ENCODE measurements around the gene MCAM.

DNA sequence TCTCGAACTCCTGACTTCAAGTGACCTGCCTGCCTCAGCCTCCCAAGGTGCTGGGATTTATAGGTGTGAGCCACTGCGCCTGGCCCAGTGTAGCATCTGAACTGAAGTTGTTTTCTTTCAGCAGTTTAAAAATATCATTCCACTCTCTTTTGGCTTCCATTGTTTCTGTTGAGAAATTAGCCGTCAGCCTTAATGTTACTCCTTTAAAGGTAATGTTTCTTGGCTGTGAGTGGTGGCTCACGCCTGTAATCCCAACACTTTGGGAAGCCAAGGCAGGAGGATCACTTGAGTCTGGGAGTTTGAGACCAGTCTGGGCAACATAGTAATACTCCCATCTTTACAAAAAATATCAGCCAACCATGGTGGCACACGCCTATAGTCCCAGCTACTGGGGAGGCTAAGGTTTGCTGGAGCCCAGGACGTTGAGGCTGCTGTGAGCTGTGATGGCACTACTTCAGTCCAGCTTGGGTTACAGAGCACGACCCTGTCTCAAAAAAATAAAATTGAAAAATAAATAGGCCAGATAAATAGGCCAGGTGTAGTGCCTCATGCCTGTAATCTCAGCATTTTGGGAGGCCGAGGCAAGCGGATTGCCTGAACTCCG, 25.9 kb downstream of the MCAM start:
- TF ChIP-seq POLR2A (IDR thresholded peaks at IDR 0.05; ENCODE audit: low read length): no peak
- no peak for TF ChIP-seq GATA1 (IDR thresholded peaks at IDR 0.05; ENCODE audit: low read depth, low read length)

Data from erythroblast (primary cell).